Stomach (tissue), 9 donors: ENCODE measurements around the gene ZNF280D. TPM values are rescaled to one million over a fixed set of nuclear protein-coding genes. Genes with fewer than 3 reads are reported as not detected.

ENCODE experiments used
- DNase-seq, 2 donors: peaks; one replicate each; pipeline versions ENCODE4 v3.0.0 to v3.0.0-alpha.2; 2013 to 2019
- H3K27ac ChIP-seq, 5 donors: fragments of 200-600 bp in 4 of 5; sonication (generic) in 4 of 5; one replicate each; pipeline ENCODE4 v1.5.1; 2013 to 2019; ENCODE audit warnings: mild to moderate bottlenecking in 1 of 5, moderate library complexity in 1 of 5
- H3K27me3 ChIP-seq, 3 donors: fragments of 200-600 bp; sonication (generic); one replicate each; pipeline ENCODE4 v1.5.1; 2017 to 2019; ENCODE audit warnings: mixed run types in 1 of 3
- H3K36me3 ChIP-seq, 4 donors: fragments of 200-600 bp; sonication (generic); 1 replicate in 3 of 4; 2 replicates in 1 of 4; pipeline ENCODE4 v1.5.1; 2016 to 2019
- H3K4me1 ChIP-seq, 4 donors: fragments of 200-600 bp; sonication (generic); one replicate each; pipeline ENCODE4 v1.5.1; 2016 to 2019
- H3K4me3 ChIP-seq, 4 donors: fragments of 200-600 bp; sonication (generic) in 3 of 4; one replicate each; pipeline ENCODE4 v1.5.1; 2016 to 2019; ENCODE audit warnings: mild to moderate bottlenecking in 1 of 4
- H3K9me3 ChIP-seq, 4 donors: fragments of 200-600 bp; sonication (generic); one replicate each; pipeline ENCODE4 v1.5.1; 2016 to 2019
- EP300 ChIP-seq: sonication (generic); formaldehyde crosslinking; IDR thresholded peaks from one replicate; pipeline ENCODE4 v1.6.1; 2017; ENCODE audit warnings: antibody characterized with exemption
- POLR2A ChIP-seq, 4 donors: fragments of 450-650 bp; IDR thresholded peaks; one replicate each; pipeline ENCODE4 v1.6.1; 2016; ENCODE audit warnings: antibody characterized with exemption in 4 of 4, control low read depth in 2 of 4, mild to moderate bottlenecking in 1 of 4, moderate library complexity in 1 of 4
- POLR2AphosphoS5 ChIP-seq, 3 donors: sonication (generic); formaldehyde crosslinking; IDR thresholded peaks; one replicate each; pipeline ENCODE4 v1.6.1; 2016; ENCODE audit warnings: antibody characterized with exemption in 3 of 3
- WGBS, 5 donors: extraction: QIAGEN DNeasy Blood & Tissue Kit in 3 of 5; methylation state at CpG; one replicate each; pipeline versions ENCODE4 v1.1.5 to v1.1.7; 2013 to 2018; 5-methylcytosine and 5-hydroxymethylcytosine counted together
- intact Hi-C: fragments of 100-400 bp; cut with DNase I; formaldehyde crosslinking; loops from one replicate; pipeline ENCODE4 v1.15.1; 2023; ENCODE audit warnings: low total_unique reads
- polyA plus RNA-seq, 3 donors: library from polyadenylated mRNA; stranded (reverse); fragments of 200-250 nt; gene quantifications; one replicate each; pipeline ENCODE4 v1.2.3, GENCODE V29; 2013
- total RNA-seq, 5 donors: library from RNA; depleted of rRNA; stranded (reverse); fragments of >200 nt; gene quantifications; one replicate each; pipeline versions ENCODE4 v1.1.0 to v1.2.3, GENCODE V29; 2014 to 2016
- TF ChIP-seq, protein P1 (sequence below), 7 experiments: fragments of 450-650 bp in 4 of 7; fragments of 200-600 bp in 3 of 7; sonication (generic) in 3 of 7; IDR thresholded peaks; one replicate each; pipeline ENCODE4 v1.5.1; 2016 to 2019; ENCODE audit warnings: antibody characterized with exemption in 7 of 7, control low read depth in 2 of 7, mild to moderate bottlenecking in 1 of 7
- donor health status: healthy with polysubstance abuse.
- donor health status: Bipolar disorder and iron deficiency.
- donor health status: healthy.

The ZNF280D gene
- total and polyA plus RNA-seq, 8 donors, result 7.6 to 142 (median 33.3) TPM

DNA sequence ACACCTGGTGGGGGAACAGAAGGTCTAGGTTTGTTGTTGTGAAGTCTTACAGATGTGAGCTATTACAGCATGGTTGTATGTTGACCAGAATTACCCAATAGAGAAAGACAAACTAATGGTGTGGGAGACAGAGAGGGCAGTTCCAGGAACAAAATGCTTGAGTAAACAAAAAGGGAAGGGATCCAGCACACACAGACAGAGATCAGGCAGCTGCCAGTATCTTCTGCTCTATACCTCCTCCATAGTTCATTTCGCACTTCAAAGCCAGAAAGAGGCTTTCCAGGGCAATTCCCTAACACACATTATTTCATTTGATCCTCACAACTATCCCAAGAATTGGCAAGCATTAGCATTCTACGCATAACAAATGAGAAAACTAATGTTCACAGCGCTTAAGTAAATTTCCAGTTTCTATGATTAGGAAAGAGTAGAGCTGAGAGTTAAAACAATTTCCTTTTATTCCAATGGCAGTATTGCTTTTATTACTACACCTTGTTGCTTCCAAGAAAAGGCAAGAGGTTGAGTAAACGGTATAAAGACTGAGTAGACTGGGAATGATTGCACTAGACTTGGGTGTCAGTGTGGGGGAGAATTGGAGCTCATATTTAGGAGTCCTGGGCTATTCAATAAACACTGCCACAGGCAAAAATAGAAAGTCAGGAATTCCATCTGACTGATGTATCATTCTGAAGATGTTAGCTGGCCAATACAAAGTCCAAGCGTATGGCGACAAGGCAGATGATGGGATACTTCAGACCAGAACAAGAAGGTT is 39.7 kb upstream of the ZNF280D start:
- H3K27me3 ChIP-seq, result no peaks in the 10 kb centered on the region
- no peaks in the 10 kb centered on the region for H3K36me3 ChIP-seq
- H3K9me3 ChIP-seq, result no peaks in the 10 kb centered on the region
- TF ChIP-seq EP300 (no peak), POLR2AphosphoS5 (IDR thresholded peaks at IDR 0.05) (peak in 1 of 3 donors; percentile 29)
- TF ChIP-seq, protein P1, sequence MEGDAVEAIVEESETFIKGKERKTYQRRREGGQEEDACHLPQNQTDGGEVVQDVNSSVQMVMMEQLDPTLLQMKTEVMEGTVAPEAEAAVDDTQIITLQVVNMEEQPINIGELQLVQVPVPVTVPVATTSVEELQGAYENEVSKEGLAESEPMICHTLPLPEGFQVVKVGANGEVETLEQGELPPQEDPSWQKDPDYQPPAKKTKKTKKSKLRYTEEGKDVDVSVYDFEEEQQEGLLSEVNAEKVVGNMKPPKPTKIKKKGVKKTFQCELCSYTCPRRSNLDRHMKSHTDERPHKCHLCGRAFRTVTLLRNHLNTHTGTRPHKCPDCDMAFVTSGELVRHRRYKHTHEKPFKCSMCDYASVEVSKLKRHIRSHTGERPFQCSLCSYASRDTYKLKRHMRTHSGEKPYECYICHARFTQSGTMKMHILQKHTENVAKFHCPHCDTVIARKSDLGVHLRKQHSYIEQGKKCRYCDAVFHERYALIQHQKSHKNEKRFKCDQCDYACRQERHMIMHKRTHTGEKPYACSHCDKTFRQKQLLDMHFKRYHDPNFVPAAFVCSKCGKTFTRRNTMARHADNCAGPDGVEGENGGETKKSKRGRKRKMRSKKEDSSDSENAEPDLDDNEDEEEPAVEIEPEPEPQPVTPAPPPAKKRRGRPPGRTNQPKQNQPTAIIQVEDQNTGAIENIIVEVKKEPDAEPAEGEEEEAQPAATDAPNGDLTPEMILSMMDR (IDR thresholded peaks at IDR 0.05), result no peak
- H3K4me1 ChIP-seq, result peaks cover 0 to 39% (median 16%) of the 10 kb centered on the region in 4 donors
- peak in 1 of 2 donors; percentile 53 for DNase-seq
- H3K27ac ChIP-seq, result peak overlapping the region in 4 of 5 donors; percentile 22 to 72 (median 55)
- intact Hi-C loops, result no loop called here
- H3K4me3 ChIP-seq, result no peak overlapping the region
- 57 to 68% (median 60%) methylated on average over 6 of the region's 6 CpGs for WGBS, 5 donors

DNA sequence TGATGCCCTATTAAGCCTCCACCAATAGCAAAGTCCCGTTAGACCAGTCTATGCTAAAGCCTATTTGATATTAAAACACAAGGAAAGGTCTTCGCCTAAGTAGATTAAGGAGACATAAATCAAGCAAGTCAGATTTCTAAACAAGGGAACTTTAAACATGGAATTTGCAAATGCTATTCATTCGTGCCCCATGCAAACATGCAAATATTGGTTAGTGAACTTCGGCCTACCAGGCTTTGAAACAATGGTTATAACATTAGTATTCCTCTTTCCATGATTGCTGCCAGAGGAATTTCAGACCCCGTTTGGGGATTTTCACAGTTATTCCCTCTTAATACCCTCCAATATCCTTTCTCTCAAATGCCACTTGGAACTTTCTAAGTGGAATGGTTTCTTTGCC is 36.9 kb upstream of the ZNF280D start:
- Histone ChIP-seq H3K4me1 (peaks cover 0 to 35% (median 15%) of the 10 kb centered on the region in 4 donors), H3K36me3 (no peaks in the 10 kb centered on the region), H3K27me3 (no peaks in the 10 kb centered on the region), H3K27ac (no peak overlapping the region), H3K9me3 (no peaks in the 10 kb centered on the region), H3K4me3 (no peak overlapping the region)
- no peak for DNase-seq
- TF ChIP-seq POLR2AphosphoS5 (IDR thresholded peaks at IDR 0.05) (no peak), EP300 (no peak)
- 20 to 45% (median 30%) methylated on average over 5 of the region's 5 CpGs for WGBS, 5 donors
- intact Hi-C loops, result no loop called here

DNA sequence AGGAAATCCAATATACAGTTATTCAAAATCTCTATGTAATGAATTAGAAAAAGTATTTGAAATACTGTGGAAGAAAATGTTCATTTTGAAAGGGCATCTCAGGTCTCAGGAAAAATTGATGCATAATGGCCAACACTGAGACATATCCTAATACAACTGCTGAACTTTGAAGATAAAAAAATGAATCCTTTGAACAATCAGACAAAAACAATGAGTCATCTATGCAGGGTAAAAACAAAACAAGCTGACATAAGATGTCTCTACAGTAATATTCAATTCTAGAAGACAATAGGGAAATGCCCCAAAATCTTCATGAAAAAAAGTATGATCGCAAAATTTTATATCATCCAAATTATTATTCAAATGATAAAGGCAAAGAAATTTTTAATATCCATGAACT is 34.0 kb upstream of the ZNF280D start:
- intact Hi-C loops, result no loop called here
- Histone ChIP-seq H3K27ac (no peak overlapping the region), H3K9me3 (no peaks in the 10 kb centered on the region), H3K4me3 (no peak overlapping the region), H3K4me1 (peaks cover 0 to 44% (median 25%) of the 10 kb centered on the region in 4 donors), H3K36me3 (no peaks in the 10 kb centered on the region), H3K27me3 (no peaks in the 10 kb centered on the region)
- TF ChIP-seq POLR2AphosphoS5 (IDR thresholded peaks at IDR 0.05) (no peak), POLR2A (IDR thresholded peaks at IDR 0.05) (no peak), EP300 (no peak)
- TF ChIP-seq, protein P1 (IDR thresholded peaks at IDR 0.05), result no peak
- DNase-seq, result no peak
- WGBS, 5 donors, result 77 to 93% (median 86%) methylated on average over 1 of the region's 1 CpG

DNA sequence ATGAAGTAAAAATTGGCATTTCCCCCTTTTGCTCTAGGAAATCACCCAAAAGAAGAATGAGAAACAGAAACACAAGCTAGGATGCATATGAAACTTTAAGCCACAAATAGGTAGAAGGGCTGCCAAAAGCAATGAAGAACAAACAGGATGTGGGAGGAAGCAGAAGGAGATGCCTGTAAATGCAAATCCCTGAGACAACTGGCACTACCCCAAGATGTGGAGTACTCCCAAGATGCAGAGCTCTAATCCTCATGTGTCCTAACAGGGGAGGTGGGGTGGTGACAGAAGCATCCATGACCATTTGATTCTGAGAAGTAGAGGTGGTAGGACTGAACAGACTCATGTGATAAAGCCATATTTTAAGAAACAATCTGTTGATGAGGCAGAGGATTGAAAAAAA is 31.9 kb upstream of the ZNF280D start:
- Histone ChIP-seq H3K27ac (peak overlapping the region in 2 of 5 donors; percentile 7 to 65), H3K36me3 (no peaks in the 10 kb centered on the region), H3K4me1 (peaks cover 0 to 52% (median 33%) of the 10 kb centered on the region in 4 donors), H3K27me3 (no peaks in the 10 kb centered on the region), H3K9me3 (no peaks in the 10 kb centered on the region), H3K4me3 (no peak overlapping the region)
- intact Hi-C loops, result no loop called here
- DNase-seq, result peak in 1 of 2 donors; percentile 61
- no peak for TF ChIP-seq EP300
- TF ChIP-seq POLR2A (IDR thresholded peaks at IDR 0.05), result no peak
- peak in 1 of 3 donors; percentile 7 for TF ChIP-seq POLR2AphosphoS5 (IDR thresholded peaks at IDR 0.05)
- TF ChIP-seq, protein P1 (IDR thresholded peaks at IDR 0.05), result no peak
